ENCODE measurements around the gene IER5L.

Gene IER5L

GRCh38 chr9:129139993-129140396 lies 38.1 kb downstream of the IER5L start:
- Histone ChIP-seq H3K9me3 (ENCODE audit: control insufficient read depth, insufficient read depth, low read depth, low read length) (no peaks in the 10 kb centered on the region), H3K4me1 (ENCODE audit: control insufficient read depth, insufficient read depth, low read length) (peaks cover 13% of the 10 kb centered on the region), H3K4me3 (ENCODE audit: low read depth, low read length) (peak overlapping the region; percentile 12), H3K27ac (ENCODE audit: extremely low read depth, low read depth, low read length) (peak overlapping the region; percentile 100), H3K36me3 (ENCODE audit: control insufficient read depth in 2 of 2, insufficient read depth in 1 of 2, low read length in 2 of 2) (peaks cover 0 to 56% of the 10 kb centered on the region in 2 experiments; a peak in 2 of 3 replicates)
- ChIA-PET POLR2A (interaction anchor here (0.5 to 3.7 kb wide), 18 partner anchors 9 to 486 kb away, joined by 3 to 42 read pairs (median 4); partner anchors contain the start of genes IER5L, NTMT1 and PTPA), CTCF (interaction anchor here (0.5 to 23.6 kb wide), 25 partner anchors 9 to 647 kb away, joined by 3 to 507 read pairs (median 4); partner anchors contain the start of genes C9orf50, ENDOG, IER5L and NTMT1)
- TF ChIP-seq ZNF2 (tag by site-specific recombination; IDR thresholded peaks at IDR 0.05) (0 out of 2 replicates have a peak, but pooled peaks have one; percentile 31), ZNF518A (tag by site-specific recombination; conservative IDR thresholded peaks at IDR 0.05; ENCODE audit: low read depth) (0 out of 2 replicates have a peak, but pooled peaks have one; percentile 30), ZBTB20 (tag by site-specific recombination; IDR thresholded peaks at IDR 0.05) (peak; percentile 35; the same call in 1 of the 2 replicates), GLI4 (tag by site-specific recombination; IDR thresholded peaks at IDR 0.05) (no peak), ZEB2 (tag by site-specific recombination; IDR thresholded peaks at IDR 0.05) (peak; percentile 95), ZNF292 (tag by site-specific recombination; IDR thresholded peaks at IDR 0.05; ENCODE audit: borderline replicate concordance, low read depth) (no peak), ZBTB26 (tag by site-specific recombination; optimal IDR thresholded peaks at IDR 0.05) (peak; percentile 31), ZNF175 (tag by site-specific recombination; IDR thresholded peaks at IDR 0.05) (no peak), ZNF18 (tag by site-specific recombination; IDR thresholded peaks at IDR 0.05) (peak; percentile 82), KLF17 (tag by site-specific recombination; IDR thresholded peaks at IDR 0.05) (peak; percentile 92), ZNF211 (tag by site-specific recombination; IDR thresholded peaks at IDR 0.05; ENCODE audit: low read depth) (no peak), ZNF335 (tag by site-specific recombination; conservative IDR thresholded peaks at IDR 0.05) (peak; percentile 53), ZNF169 (tag by site-specific recombination; IDR thresholded peaks at IDR 0.05) (no peak), KLF1 (tag by site-specific recombination; IDR thresholded peaks at IDR 0.05) (peak; percentile 73), HOXC10 (CRISPR knock-in tag; IDR thresholded peaks at IDR 0.05) (no peak), ZNF266 (tag by site-specific recombination; IDR thresholded peaks at IDR 0.05; ENCODE audit: low read depth) (peak; percentile 99), ZBTB49 (tag by site-specific recombination; IDR thresholded peaks at IDR 0.05; ENCODE audit: low read depth) (no peak), AEBP2 (tag by site-specific recombination; IDR thresholded peaks at IDR 0.05; ENCODE audit: borderline replicate concordance) (no peak), FEZF1 (tag by site-specific recombination; IDR thresholded peaks at IDR 0.05) (peak; percentile 71), ZNF670 (tag by site-specific recombination; IDR thresholded peaks at IDR 0.05; ENCODE audit: low read depth) (no peak), ZNF792 (tag by site-specific recombination; IDR thresholded peaks at IDR 0.05) (no peak), ZNF561 (tag by site-specific recombination; IDR thresholded peaks at IDR 0.05; ENCODE audit: borderline replicate concordance) (peak; percentile 97), ZNF791 (tag by site-specific recombination; IDR thresholded peaks at IDR 0.05) (no peak), ZBTB17 (tag by site-specific recombination; IDR thresholded peaks at IDR 0.05) (peak; percentile 92), ZNF138 (tag by site-specific recombination; IDR thresholded peaks at IDR 0.05; ENCODE audit: borderline replicate concordance) (no peak), ZNF366 (tag by site-specific recombination; conservative IDR thresholded peaks at IDR 0.05) (peak; percentile 89)
